H1 (cell line): ENCODE data around the gene TBC1D28.
"Not testable (repeated sequence)": the region's sequence is repeated elsewhere in the genome, so short reads cannot be mapped to it uniquely, and the experiment has no call there.

Experiments
- BRCA1 ChIP-seq: IDR thresholded peaks from 2 replicates; pipeline ENCODE4 v1.6.1; 2012; ENCODE audit warnings: low read depth, low read length, improper control_type of control experiment
- CREB1 ChIP-seq: IDR thresholded peaks from 2 replicates; pipeline ENCODE4 v1.6.1; 2012; ENCODE audit warnings: inconsistent platforms
- EP300 ChIP-seq, 2 experiments: IDR thresholded peaks; 1 replicate in 1 of 2; 2 replicates in 1 of 2; pipeline ENCODE4 v1.6.1; 2011 to 2012; ENCODE audit warnings: low read depth in 2 of 2, low read length in 2 of 2, mild to moderate bottlenecking in 2 of 2, borderline replicate concordance in 1 of 2, inconsistent platforms in 1 of 2, moderate library complexity in 1 of 2
- FOSL1 ChIP-seq: IDR thresholded peaks from 2 replicates; pipeline ENCODE4 v1.6.1; 2011; ENCODE audit warnings: mild to moderate bottlenecking, low read depth, low read length, moderate library complexity; ENCODE audit not compliant: insufficient read depth
- GABPA ChIP-seq: IDR thresholded peaks from 2 replicates; pipeline ENCODE4 v1.6.1; 2011; ENCODE audit warnings: mild to moderate bottlenecking, low read length, moderate library complexity, borderline replicate concordance; ENCODE audit not compliant: insufficient read depth
- HDAC2 ChIP-seq, 2 experiments: fragments of 300-600 bp in 1 of 2; sonication (generic) in 1 of 2; IDR thresholded peaks; 2 replicates each; pipeline ENCODE4 v1.6.1; 2011 to 2012; ENCODE audit warnings: low read depth in 2 of 2, low read length in 2 of 2, mild to moderate bottlenecking in 2 of 2, moderate library complexity in 2 of 2, borderline replicate concordance in 1 of 2, inconsistent platforms in 1 of 2
- POLR2A ChIP-seq, 2 experiments: IDR thresholded peaks; 1 replicate in 1 of 2; 2 replicates in 1 of 2; pipeline ENCODE4 v1.6.1; 2011; ENCODE audit warnings: low read depth in 2 of 2, low read length in 2 of 2, mild to moderate bottlenecking in 2 of 2; ENCODE audit errors: control extremely low read depth in 1 of 2
- TAF1 ChIP-seq: IDR thresholded peaks from 2 replicates; pipeline ENCODE4 v1.6.1; 2011; ENCODE audit warnings: mild to moderate bottlenecking, low read depth, low read length
- TCF12 ChIP-seq: IDR thresholded peaks from 2 replicates; pipeline ENCODE4 v1.6.1; 2011; ENCODE audit warnings: low read depth, mild to moderate bottlenecking, low read length
- TF ChIP-seq, protein P1 (sequence below), 3 experiments: IDR thresholded peaks; 1 replicate in 2 of 3; 2 replicates in 1 of 3; pipeline versions ENCODE4 v1.5.1 to v1.6.1; 2011; ENCODE audit warnings: low read length in 3 of 3, mild to moderate bottlenecking in 3 of 3, inconsistent platforms in 2 of 3, low read depth in 1 of 3, moderate library complexity in 1 of 3; ENCODE audit not compliant: insufficient read depth in 1 of 3; ENCODE audit errors: control extremely low read depth in 1 of 3

DNA sequence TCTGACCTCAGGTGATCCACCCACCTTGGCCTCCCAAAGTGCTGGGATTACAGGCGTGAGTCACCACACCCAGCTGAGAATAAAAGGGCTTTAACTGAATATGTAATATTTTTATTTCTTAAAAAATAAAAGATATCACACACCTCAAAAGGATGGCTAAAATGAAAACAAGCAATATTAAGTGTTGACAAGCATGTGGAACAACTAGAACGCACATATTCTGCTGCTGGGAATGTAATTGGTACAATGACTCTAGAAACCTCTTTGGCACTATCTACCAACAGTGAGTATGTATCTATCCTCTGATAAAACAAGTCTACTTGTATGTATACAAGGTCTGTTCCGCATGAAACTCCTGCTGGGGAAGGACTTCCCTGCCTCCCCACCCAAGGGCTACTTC is 32.7 kb upstream of the TBC1D28 start:
- TF ChIP-seq, protein P1, sequence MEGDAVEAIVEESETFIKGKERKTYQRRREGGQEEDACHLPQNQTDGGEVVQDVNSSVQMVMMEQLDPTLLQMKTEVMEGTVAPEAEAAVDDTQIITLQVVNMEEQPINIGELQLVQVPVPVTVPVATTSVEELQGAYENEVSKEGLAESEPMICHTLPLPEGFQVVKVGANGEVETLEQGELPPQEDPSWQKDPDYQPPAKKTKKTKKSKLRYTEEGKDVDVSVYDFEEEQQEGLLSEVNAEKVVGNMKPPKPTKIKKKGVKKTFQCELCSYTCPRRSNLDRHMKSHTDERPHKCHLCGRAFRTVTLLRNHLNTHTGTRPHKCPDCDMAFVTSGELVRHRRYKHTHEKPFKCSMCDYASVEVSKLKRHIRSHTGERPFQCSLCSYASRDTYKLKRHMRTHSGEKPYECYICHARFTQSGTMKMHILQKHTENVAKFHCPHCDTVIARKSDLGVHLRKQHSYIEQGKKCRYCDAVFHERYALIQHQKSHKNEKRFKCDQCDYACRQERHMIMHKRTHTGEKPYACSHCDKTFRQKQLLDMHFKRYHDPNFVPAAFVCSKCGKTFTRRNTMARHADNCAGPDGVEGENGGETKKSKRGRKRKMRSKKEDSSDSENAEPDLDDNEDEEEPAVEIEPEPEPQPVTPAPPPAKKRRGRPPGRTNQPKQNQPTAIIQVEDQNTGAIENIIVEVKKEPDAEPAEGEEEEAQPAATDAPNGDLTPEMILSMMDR (IDR thresholded peaks at IDR 0.05; ENCODE audit: control extremely low read depth in 1 of 3, insufficient read depth in 1 of 3, low read depth in 1 of 3, low read length in 3 of 3): not testable (repeated sequence)
- TF ChIP-seq FOSL1; TAF1; CREB1; HDAC2 (IDR thresholded peaks at IDR 0.05; ENCODE audit: borderline replicate concordance in 1 of 2, low read depth in 2 of 2, low read length in 2 of 2); POLR2A (IDR thresholded peaks at IDR 0.05; ENCODE audit: control extremely low read depth in 1 of 2, low read depth in 2 of 2, low read length in 2 of 2); BRCA1; EP300 (IDR thresholded peaks at IDR 0.05; ENCODE audit: borderline replicate concordance in 1 of 2, low read depth in 2 of 2, low read length in 2 of 2); TCF12; GABPA: not testable (repeated sequence)
